PC-3 (cell line): Measurements from ENCODE around the gene JAK3. TPM values are rescaled to one million over a fixed set of nuclear protein-coding genes. Genes with fewer than 3 reads are reported as not detected.

Experiments
- ATAC-seq: fragments of 200-7000 bp; cut with Tn5 transposase; 2 replicates; pipeline ENCODE4 v1.9.1; 2020; ENCODE audit warnings: mild to moderate bottlenecking, moderate library complexity
- BruUV-seq: library from RNA; stranded (reverse); fragments of 400-500 nt; replicated peaks from 2 replicates; lab custom pipeline; 2021; lab: Mats Ljungman, UMichigan
- CTCF ChIA-PET: fragments of 300-600 bp; sonication (Branson Sonifier 250); formaldehyde crosslinking; loops from one replicate; lab custom pipeline; 2022; ENCODE audit warnings: antibody characterized with exemption; lab: Charles Lee
- POLR2A ChIA-PET: fragments of 300-600 bp; sonication (Branson Sonifier 250); formaldehyde crosslinking; loops from one replicate; lab custom pipeline; 2022; ENCODE audit warnings: antibody characterized with exemption; ENCODE audit not compliant: unreplicated experiment; lab: Charles Lee
- DNase-seq: peaks from one replicate; pipeline ENCODE4 v3.0.0-alpha.2; 2015
- H2AFZ ChIP-seq: fragments of 300-600 bp; sonication (generic); 2 replicates; pipeline ENCODE4 v1.6.0; 2016; ENCODE audit warnings: antibody characterized with exemption, low read length
- H3F3A ChIP-seq: fragments of 300-600 bp; sonication (generic); one replicate; pipeline ENCODE4 v1.6.0; 2017; ENCODE audit warnings: antibody characterized with exemption, low read length, control low read depth, mild to moderate bottlenecking; ENCODE audit not compliant: unreplicated experiment
- H3K27ac ChIP-seq: fragments of 300-600 bp; sonication (generic); 2 replicates; pipeline ENCODE4 v1.5.1; 2016; ENCODE audit warnings: mild to moderate bottlenecking, low read length
- H3K27me3 ChIP-seq: fragments of 300-600 bp; sonication (generic); 2 replicates; pipeline ENCODE4 v1.6.1; 2016; ENCODE audit warnings: low read length, mixed read lengths
- H3K36me3 ChIP-seq: fragments of 300-600 bp; sonication (generic); 2 replicates; pipeline ENCODE4 v1.6.1; 2016; ENCODE audit warnings: low read depth, mixed run types, low read length, mixed read lengths
- H3K4me1 ChIP-seq: fragments of 300-600 bp; sonication (generic); 2 replicates; pipeline ENCODE4 v1.5.1; 2016; ENCODE audit warnings: low read length; ENCODE audit not compliant: insufficient read depth
- H3K4me2 ChIP-seq: fragments of 300-600 bp; sonication (generic); 2 replicates; pipeline ENCODE4 v1.6.0; 2016; ENCODE audit warnings: low read length
- H3K4me3 ChIP-seq: fragments of 300-600 bp; sonication (generic); 2 replicates; pipeline ENCODE4 v1.5.1; 2016; ENCODE audit warnings: mild to moderate bottlenecking, low read length, mixed read lengths
- H3K79me2 ChIP-seq: fragments of 300-600 bp; sonication (generic); 2 replicates; pipeline ENCODE4 v1.6.1; 2017; ENCODE audit warnings: low read length, mixed read lengths
- H3K9ac ChIP-seq: fragments of 300-600 bp; sonication (generic); 2 replicates; pipeline ENCODE4 v1.6.0; 2016; ENCODE audit warnings: mild to moderate bottlenecking, low read length
- H3K9me2 ChIP-seq: fragments of 300-600 bp; sonication (generic); replicated peaks from 2 replicates; pipeline ENCODE4 v1.6.1; 2016; ENCODE audit warnings: mixed run types, low read length, mixed read lengths
- H3K9me3 ChIP-seq: fragments of 300-600 bp; sonication (generic); 2 replicates; pipeline ENCODE4 v1.6.1; 2016; ENCODE audit warnings: low read length, mixed read lengths
- H4K20me1 ChIP-seq: fragments of 300-600 bp; sonication (generic); 2 replicates; pipeline ENCODE4 v1.6.1; 2016; ENCODE audit warnings: low read length, mixed read lengths
- CTCF ChIP-seq: fragments of 300-600 bp; sonication (generic); conservative IDR thresholded peaks from 2 replicates; pipeline ENCODE4 v1.5.1; 2017; ENCODE audit warnings: antibody characterized with exemption, low read depth, mild to moderate bottlenecking, low read length
- EZH2 ChIP-seq: fragments of 300-600 bp; sonication (generic); IDR thresholded peaks from one replicate; pipeline ENCODE4 v1.6.1; 2017; ENCODE audit warnings: antibody characterized with exemption, mild to moderate bottlenecking, low read length; ENCODE audit not compliant: unreplicated experiment
- EZH2phosphoT487 ChIP-seq: fragments of 300-600 bp; sonication (generic); IDR thresholded peaks from 2 replicates; pipeline ENCODE4 v1.6.1; 2018; ENCODE audit warnings: mild to moderate bottlenecking, antibody characterized with exemption, low read length, borderline replicate concordance
- intact Hi-C: fragments of 100-400 bp; cut with micrococcal nuclease; formaldehyde crosslinking; loops from 2 replicates; pipeline ENCODE4 v1.9.0; 2023
- total RNA-seq: library from RNA; depleted of rRNA; stranded (reverse); fragments of >200 nt; gene quantifications from 2 replicates; pipeline ENCODE4 v1.2.3, GENCODE V29; 2014

JAK3 gene
- total RNA-seq, 1 experiment from 2014 or later: 1.5 TPM

- no peaks in the 10 kb centered on the region for H3K27me3 ChIP-seq
- CTCF ChIA-PET: no interaction called here
- no peak for DNase-seq
- H3K36me3 ChIP-seq: no peaks in the 10 kb centered on the region
- H3K4me2 ChIP-seq: no peak overlapping the region
- H3K9ac ChIP-seq: no peak overlapping the region
- no peaks in the 10 kb centered on the region for H3K9me2 ChIP-seq
- intact Hi-C loops: loop anchor here (5.0 kb wide), 1 partner anchor 227 kb away; no protein-coding TSS in a partner anchor
- H3K79me2 ChIP-seq: peaks cover 14% of the 10 kb centered on the region
- H3K27ac ChIP-seq: no peak overlapping the region
- no peaks in the 10 kb centered on the region for H4K20me1 ChIP-seq
- H3K4me1 ChIP-seq: peaks cover 19% of the 10 kb centered on the region
- POLR2A ChIA-PET: interaction anchor here (0.6 kb wide), 1 partner anchor 15 kb away, joined by 4 read pairs; the partner anchor contains the start of gene RPL18A
- TF ChIP-seq EZH2phosphoT487 (no peak), EZH2 (no peak), CTCF (no peak)
- no peak overlapping the region for H2AFZ ChIP-seq
- no peaks in the 10 kb centered on the region for H3K9me3 ChIP-seq
- no peak for ATAC-seq
- BruUV-seq: no TSS peak
- H3F3A ChIP-seq: no peaks in the 10 kb centered on the region
- no peak overlapping the region for H3K4me3 ChIP-seq
Observed at GRCh38 chr19:17843908-17844490, 3.8 kb downstream of the JAK3 start.

- ATAC-seq (no peak), DNase-seq (no peak)
- no peaks in the 10 kb centered on the region for H3F3A ChIP-seq
- H3K4me2 ChIP-seq: peak overlapping the region; percentile 99
- intact Hi-C loops: loop anchor here (5.0 kb wide), 1 partner anchor 226 kb away; no protein-coding TSS in a partner anchor
- peaks cover 14% of the 10 kb centered on the region for H3K79me2 ChIP-seq
- ChIA-PET POLR2A (interaction anchor here (0.6 to 0.8 kb wide), 2 partner anchors 16 kb away, joined by 3 to 4 read pairs; partner anchors contain the start of gene RPL18A), CTCF (interaction anchor here (0.6 kb wide), 1 partner anchor 16 kb away, joined by 11 read pairs; no protein-coding TSS in a partner anchor)
- H2AFZ ChIP-seq: no peak overlapping the region
- BruUV-seq: no TSS peak
- TF ChIP-seq EZH2phosphoT487: no peak
- TF ChIP-seq EZH2: no peak
- no peak for TF ChIP-seq CTCF
- no peaks in the 10 kb centered on the region for H4K20me1 ChIP-seq
- peak overlapping the region; percentile 76 for H3K4me3 ChIP-seq
- H3K9me2 ChIP-seq: no peaks in the 10 kb centered on the region
- peak overlapping the region; percentile 94 for H3K9ac ChIP-seq
- no peaks in the 10 kb centered on the region for H3K9me3 ChIP-seq
- peaks cover 19% of the 10 kb centered on the region for H3K4me1 ChIP-seq
- H3K27me3 ChIP-seq: no peaks in the 10 kb centered on the region
- H3K27ac ChIP-seq: no peak overlapping the region
- H3K36me3 ChIP-seq: no peaks in the 10 kb centered on the region
Observed at GRCh38 chr19:17843292-17843827, 4.4 kb downstream of the JAK3 start.
